Mesendoderm (in vitro differentiated cells): ENCODE results near the gene TCF15.
"Not testable (repeated sequence)": the region's sequence is repeated elsewhere in the genome, so short reads cannot be mapped to it uniquely, and the experiment has no call there.

Experiments used
- DNase-seq: peaks from one replicate; pipeline ENCODE4 v3.0.0; 2013
- H2AK5ac ChIP-seq: 2 replicates; pipeline ENCODE4 v1.6.1; 2013; ENCODE audit warnings: low read length, inconsistent platforms
- H2BK120ac ChIP-seq: 2 replicates; pipeline ENCODE4 v1.6.1; 2013; ENCODE audit warnings: low read depth, mild to moderate bottlenecking, low read length, moderate library complexity, mixed read lengths
- H2BK15ac ChIP-seq: replicated peaks from 2 replicates; pipeline ENCODE4 v1.6.1; 2013; ENCODE audit warnings: low read depth, mild to moderate bottlenecking, moderate library complexity
- H2BK5ac ChIP-seq: 2 replicates; pipeline ENCODE4 v1.6.1; 2013; ENCODE audit warnings: low read length, inconsistent platforms
- H3K18ac ChIP-seq: 2 replicates; pipeline ENCODE4 v1.6.1; 2013; ENCODE audit warnings: mild to moderate bottlenecking, low read length, mixed read lengths
- H3K23ac ChIP-seq: one replicate; pipeline ENCODE4 v1.6.1; 2013; ENCODE audit warnings: low read length
- H3K27ac ChIP-seq: 2 replicates; pipeline ENCODE4 v1.5.1; 2013; ENCODE audit warnings: low read depth, mild to moderate bottlenecking, inconsistent platforms, low read length, moderate library complexity
- H3K27me3 ChIP-seq: 2 replicates; pipeline ENCODE4 v1.6.1; 2013; ENCODE audit warnings: low read length, control low read depth, mild to moderate bottlenecking, inconsistent platforms; ENCODE audit not compliant: insufficient read depth, poor library complexity
- H3K36me3 ChIP-seq: 2 replicates; pipeline ENCODE4 v1.6.1; 2013; ENCODE audit warnings: low read length, inconsistent platforms; ENCODE audit not compliant: control insufficient read depth, insufficient read depth
- H3K4ac ChIP-seq: one replicate; pipeline ENCODE4 v1.6.1; 2013; ENCODE audit warnings: low read depth, mild to moderate bottlenecking, low read length, moderate library complexity
- H3K4me1 ChIP-seq: 2 replicates; pipeline ENCODE4 v1.6.1; 2013; ENCODE audit warnings: low read depth, low read length, inconsistent platforms; ENCODE audit not compliant: control insufficient read depth
- H3K4me2 ChIP-seq: 2 replicates; pipeline ENCODE4 v1.6.1; 2013; ENCODE audit warnings: low read length
- H3K4me3 ChIP-seq: 2 replicates; pipeline ENCODE4 v1.5.1; 2013; ENCODE audit warnings: mild to moderate bottlenecking, low read length
- H3K56ac ChIP-seq: one replicate; pipeline ENCODE4 v1.6.1; 2013; ENCODE audit warnings: low read length
- H3K79me1 ChIP-seq: 2 replicates; pipeline ENCODE4 v1.6.1; 2013; ENCODE audit warnings: low read length, inconsistent platforms
- H3K79me2 ChIP-seq: 2 replicates; pipeline ENCODE4 v1.6.1; 2013; ENCODE audit warnings: mild to moderate bottlenecking, low read length; ENCODE audit not compliant: control insufficient read depth, insufficient read depth
- H3K9ac ChIP-seq: 2 replicates; pipeline ENCODE4 v1.6.1; 2013; ENCODE audit warnings: low read length, inconsistent platforms
- H4K5ac ChIP-seq: one replicate; pipeline ENCODE4 v1.6.1; 2013; ENCODE audit warnings: low read length
- H4K8ac ChIP-seq: one replicate; pipeline ENCODE4 v1.6.1; 2013; ENCODE audit warnings: low read depth, mild to moderate bottlenecking, control low read depth, low read length, moderate library complexity
- WGBS: extraction: QIAGEN DNeasy Blood & Tissue Kit; methylation state at CpG from one replicate; pipeline ENCODE4 v1.1.7; 2013; ENCODE audit warnings: low lambda C conversion rate, missing lambda C conversion rate; ENCODE audit not compliant: insufficient coverage; ENCODE audit errors: extremely low coverage; 5-methylcytosine and 5-hydroxymethylcytosine counted together

Gene TCF15

DNA sequence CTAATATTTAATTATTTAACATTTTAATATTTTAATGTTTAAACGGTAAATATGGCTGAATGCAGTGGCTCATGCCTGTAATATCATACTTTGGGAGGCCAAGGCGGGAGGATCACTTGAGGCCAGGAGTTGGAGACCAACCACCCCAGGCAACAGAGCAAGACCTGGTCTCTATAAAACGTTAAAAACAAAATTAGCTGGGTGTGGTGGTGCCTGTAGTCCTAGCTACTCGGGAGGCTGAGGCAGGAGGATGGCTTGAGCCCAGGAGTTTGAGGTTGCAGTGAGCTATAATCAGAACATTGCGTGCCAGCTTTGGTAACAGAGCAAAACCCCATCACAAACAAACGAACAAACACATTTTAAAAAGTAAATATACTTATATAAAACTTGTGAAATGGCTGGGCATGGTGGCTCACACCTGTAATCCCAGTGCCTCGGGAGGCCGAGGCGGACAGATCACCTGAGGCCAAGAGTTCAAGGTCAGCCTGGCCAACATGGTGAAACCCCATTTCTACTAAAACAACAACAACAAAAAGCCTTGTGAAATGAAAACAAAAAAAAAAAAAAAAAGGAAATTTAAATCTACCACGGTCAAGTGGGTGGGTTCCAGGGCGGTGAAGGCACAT is 34.7 kb upstream of the TCF15 start:
- no peak for DNase-seq
- no CpG with 5 or more reads among the region's 11 CpGs for WGBS

DNA sequence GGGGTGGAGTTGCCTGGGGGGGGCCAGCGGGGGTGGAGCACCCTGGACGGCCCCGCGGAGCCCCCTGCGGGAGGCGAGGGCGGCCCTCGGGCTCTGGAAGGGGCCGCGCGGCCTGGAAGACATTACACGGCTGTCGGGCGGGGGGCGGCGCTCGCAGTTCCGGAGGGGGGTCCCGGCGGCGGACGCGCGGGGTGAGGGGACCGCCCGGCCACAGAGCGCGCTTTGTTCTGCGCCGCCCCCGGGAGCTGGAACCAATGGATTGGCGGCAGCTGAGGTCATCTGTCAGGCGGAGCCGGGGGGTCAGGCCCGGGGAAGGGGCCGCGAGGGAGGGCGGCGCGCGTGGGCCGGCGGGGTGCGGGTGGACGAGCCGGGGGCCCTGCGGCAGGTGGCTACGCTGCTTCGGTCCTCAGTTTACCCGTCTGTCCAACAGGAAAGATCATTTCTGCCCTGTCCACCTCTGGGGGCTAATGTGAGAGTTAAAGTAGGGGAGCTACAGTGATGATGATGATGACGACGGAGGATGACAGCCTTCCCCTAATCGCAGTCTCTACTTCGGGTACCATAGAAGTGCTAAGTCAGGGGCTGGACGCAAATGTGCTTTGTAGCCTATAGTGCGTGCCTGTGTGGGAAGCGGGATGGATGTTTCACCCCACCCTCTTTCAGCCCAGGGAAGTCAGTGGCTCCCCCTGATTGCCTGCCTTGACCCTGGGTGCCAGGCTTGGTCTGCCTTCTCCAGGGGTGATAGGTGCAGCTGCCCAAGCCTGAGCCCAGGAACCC is 32.5 kb upstream of the TCF15 start:
- no CpG with 5 or more reads among the region's 57 CpGs for WGBS
- no peak overlapping the region for H3K4me3 ChIP-seq

More for the DNA sequence above, 34.7 kb upstream of the TCF15 start:
- Histone ChIP-seq H3K9ac (no peak overlapping the region), H3K27ac (no peak overlapping the region), H2AK5ac (no peak overlapping the region), H3K79me1 (no peaks in the 10 kb centered on the region), H3K79me2 (no peaks in the 10 kb centered on the region), H3K36me3 (peaks cover 3% of the 10 kb centered on the region), H4K8ac (no peak overlapping the region), H3K18ac (no peak overlapping the region), H3K23ac (no peak overlapping the region), H3K4ac (no peak overlapping the region), H3K4me1 (no peaks in the 10 kb centered on the region), H3K27me3 (no peaks in the 10 kb centered on the region), H2BK5ac (no peak overlapping the region), H3K4me3 (no peak overlapping the region), H3K56ac (no peak overlapping the region), H4K5ac (no peak overlapping the region), H2BK120ac (no peak overlapping the region), H3K4me2 (no peak overlapping the region), H2BK15ac (no peak overlapping the region)

DNA sequence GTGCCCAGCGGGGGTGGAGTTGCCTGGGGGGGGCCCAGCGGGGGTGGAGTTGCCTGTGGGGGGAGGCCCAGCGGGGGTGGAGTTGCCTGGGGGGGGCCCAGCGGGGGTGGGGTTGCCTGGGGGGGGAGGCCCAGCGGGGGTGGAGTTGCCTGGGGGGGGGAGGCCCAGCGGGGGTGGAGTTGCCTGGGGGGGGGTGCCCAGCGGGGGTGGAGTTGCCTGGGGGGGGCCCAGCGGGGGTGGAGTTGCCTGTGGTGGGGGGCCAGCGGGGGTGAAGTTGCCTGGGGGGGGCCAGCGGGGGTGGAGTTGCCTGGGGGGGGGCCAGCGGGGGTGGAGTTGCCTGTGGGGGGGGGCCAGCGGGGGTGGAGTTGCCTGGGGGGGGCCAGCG is 31.9 kb upstream of the TCF15 start:
- H3K9ac ChIP-seq, H3K27me3 ChIP-seq, H2AK5ac ChIP-seq, H3K23ac ChIP-seq, H3K18ac ChIP-seq, H3K4ac ChIP-seq, H3K79me1 ChIP-seq, H3K79me2 ChIP-seq, H2BK5ac ChIP-seq, H4K8ac ChIP-seq, H4K5ac ChIP-seq, H3K27ac ChIP-seq, H2BK120ac ChIP-seq, H3K36me3 ChIP-seq, H3K4me1 ChIP-seq, DNase-seq, H3K56ac ChIP-seq, H3K4me3 ChIP-seq, H2BK15ac ChIP-seq, H3K4me2 ChIP-seq: not testable (repeated sequence)
- WGBS: no CpG with 5 or more reads among the region's 13 CpGs

More for the DNA sequence above, 32.5 kb upstream of the TCF15 start:
- Histone ChIP-seq H3K4me2 (no peak overlapping the region), H3K23ac (no peak overlapping the region), H3K27ac (no peak overlapping the region), H3K79me2 (no peaks in the 10 kb centered on the region), H4K8ac (no peak overlapping the region), H2BK5ac (no peak overlapping the region), H3K27me3 (no peaks in the 10 kb centered on the region), H3K18ac (no peak overlapping the region), H4K5ac (no peak overlapping the region), H3K36me3 (no peaks in the 10 kb centered on the region), H3K9ac (no peak overlapping the region), H3K56ac (no peak overlapping the region), H3K4me1 (no peaks in the 10 kb centered on the region), H3K79me1 (no peaks in the 10 kb centered on the region), H3K4ac (no peak overlapping the region), H2BK120ac (no peak overlapping the region), H2AK5ac (no peak overlapping the region), H2BK15ac (no peak overlapping the region)
- no peak for DNase-seq

DNA sequence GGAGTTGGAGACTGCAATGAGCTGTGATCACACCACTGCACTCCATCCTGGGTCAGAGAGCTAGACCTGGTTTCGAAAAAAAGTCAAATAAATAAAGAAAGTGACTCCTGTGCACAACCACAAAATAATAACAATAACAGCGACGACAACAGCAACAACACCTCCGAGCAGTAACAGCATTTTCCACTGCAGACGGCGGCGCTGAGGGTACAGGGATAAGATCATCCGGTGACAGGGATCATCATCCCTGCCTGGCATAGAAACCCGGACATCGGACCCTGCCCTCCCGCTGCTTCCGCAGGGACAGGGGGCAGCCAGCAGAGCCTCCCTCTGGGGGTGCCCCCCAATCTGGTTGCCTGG is 31.4 kb upstream of the TCF15 start:
- H3K18ac ChIP-seq: no peak overlapping the region
- no peak overlapping the region for H3K4me3 ChIP-seq
- H4K5ac ChIP-seq: no peak overlapping the region
- peak; percentile 55 for DNase-seq
- H4K8ac ChIP-seq: no peak overlapping the region
- no peak overlapping the region for H3K9ac ChIP-seq
- no peak overlapping the region for H2BK15ac ChIP-seq
- H2BK5ac ChIP-seq: no peak overlapping the region
- no CpG with 5 or more reads among the region's 12 CpGs for WGBS
- no peaks in the 10 kb centered on the region for H3K79me2 ChIP-seq
- H3K27me3 ChIP-seq: no peaks in the 10 kb centered on the region
- H3K4me1 ChIP-seq: no peaks in the 10 kb centered on the region
- H3K27ac ChIP-seq: no peak overlapping the region
- no peak overlapping the region for H3K23ac ChIP-seq
- no peaks in the 10 kb centered on the region for H3K36me3 ChIP-seq
- H2BK120ac ChIP-seq: no peak overlapping the region
- H3K79me1 ChIP-seq: no peaks in the 10 kb centered on the region
- no peak overlapping the region for H3K4ac ChIP-seq
- no peak overlapping the region for H3K56ac ChIP-seq
- H2AK5ac ChIP-seq: no peak overlapping the region
- H3K4me2 ChIP-seq: no peak overlapping the region

DNA sequence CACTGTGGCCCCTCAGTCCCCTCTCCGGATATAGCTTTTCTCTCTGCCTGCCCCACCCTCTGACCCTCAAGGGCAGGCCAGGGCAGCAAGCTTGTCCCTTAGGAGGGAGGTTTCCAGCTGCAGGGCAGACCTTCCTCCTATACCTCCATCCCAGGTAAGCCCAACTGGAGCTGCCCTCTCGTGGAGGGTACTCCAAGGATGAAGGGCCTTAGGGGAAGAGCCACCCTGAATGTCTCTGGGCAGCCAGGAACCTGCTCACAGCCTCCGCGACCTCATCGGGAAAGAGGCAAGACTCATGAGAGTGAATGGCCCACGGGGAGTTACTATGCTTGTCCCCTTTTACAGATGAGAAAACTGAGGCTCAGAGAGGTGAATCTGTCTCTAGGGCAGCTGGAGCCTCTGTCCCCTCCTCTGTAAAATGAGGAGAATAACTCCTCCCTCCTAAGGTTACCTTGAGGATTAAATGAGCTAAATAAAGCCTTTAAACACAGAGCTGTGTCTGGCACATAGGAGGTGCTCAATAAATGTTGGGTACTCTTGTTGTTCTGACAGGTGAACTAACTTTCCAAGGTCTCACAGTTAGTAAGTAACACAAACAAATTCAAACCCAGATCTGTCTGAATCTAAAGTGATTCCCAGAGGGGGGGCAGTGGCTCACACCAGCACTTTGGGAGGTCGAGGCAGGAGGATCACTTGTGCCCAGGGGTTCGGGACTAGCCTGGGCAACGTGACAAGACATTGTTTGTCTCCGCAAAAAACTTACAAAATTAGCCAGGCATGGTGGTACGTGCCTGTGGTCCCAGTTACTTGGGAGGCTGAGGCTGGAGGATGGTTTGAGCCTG is 30.8 kb upstream of the TCF15 start:
- no peak overlapping the region for H3K4me2 ChIP-seq
- no peak overlapping the region for H3K27ac ChIP-seq
- H4K5ac ChIP-seq: no peak overlapping the region
- no peak overlapping the region for H2BK120ac ChIP-seq
- no peak overlapping the region for H4K8ac ChIP-seq
- no peak overlapping the region for H2BK5ac ChIP-seq
- no peak overlapping the region for H3K4me3 ChIP-seq
- H3K4ac ChIP-seq: no peak overlapping the region
- no peaks in the 10 kb centered on the region for H3K27me3 ChIP-seq
- no peak overlapping the region for H3K23ac ChIP-seq
- H3K79me1 ChIP-seq: no peaks in the 10 kb centered on the region
- no peak for DNase-seq
- H3K9ac ChIP-seq: no peak overlapping the region
- no peak overlapping the region for H3K18ac ChIP-seq
- no peak overlapping the region for H2BK15ac ChIP-seq
- H3K56ac ChIP-seq: no peak overlapping the region
- H3K79me2 ChIP-seq: no peaks in the 10 kb centered on the region
- no CpG with 5 or more reads among the region's 11 CpGs for WGBS
- H3K4me1 ChIP-seq: no peaks in the 10 kb centered on the region
- H3K36me3 ChIP-seq: no peaks in the 10 kb centered on the region
- H2AK5ac ChIP-seq: no peak overlapping the region
